Endometrial microvascular endothelial cells (primary cell): ENCODE results near the gene YTHDC2. TPM values are rescaled to one million over a fixed set of nuclear protein-coding genes. Genes with fewer than 3 reads are reported as not detected.

Experiments
- in situ Hi-C: cut with HindIII; loops from 2 replicates; pipeline ENCODE4 v1.10.0; 2017; ENCODE audit warnings: low sequenced_read_pairs, low pct_unique_long_range_greater_than_20kb; ENCODE audit errors: inconsistent ontology term
- total RNA-seq: library from RNA; depleted of rRNA; stranded (reverse); fragments of >200 nt; gene quantifications from one replicate; pipeline ENCODE4 v1.2.3, GENCODE V29; 2015; ENCODE audit errors: inconsistent ontology term

YTHDC2 gene
- total RNA-seq, 1 donor from 2014 or later = 15.9 TPM

DNA sequence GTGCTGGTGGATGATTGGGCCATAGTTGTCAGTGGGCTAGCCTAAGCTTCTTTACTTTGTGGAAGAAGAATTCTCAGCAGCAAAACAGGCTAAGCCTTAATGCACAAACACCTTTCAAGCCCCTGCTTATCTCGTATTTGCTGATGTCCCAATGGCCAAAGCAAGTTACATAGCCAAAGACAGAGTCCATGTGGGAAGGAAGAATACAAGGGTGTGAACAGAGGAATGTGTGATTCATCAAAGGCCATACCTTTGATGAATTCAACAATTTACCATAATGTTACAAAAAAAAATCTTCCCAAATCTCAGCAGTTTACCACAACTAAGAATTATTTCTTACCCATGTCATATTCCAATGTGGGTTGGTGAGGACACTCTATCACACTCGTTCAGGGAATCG lies 1.2 kb upstream of the YTHDC2 start:
- in situ Hi-C loops = loop anchor here (10.0 to 25.0 kb wide), 2 partner anchors 175 to 468 kb away; no protein-coding TSS in a partner anchor

DNA sequence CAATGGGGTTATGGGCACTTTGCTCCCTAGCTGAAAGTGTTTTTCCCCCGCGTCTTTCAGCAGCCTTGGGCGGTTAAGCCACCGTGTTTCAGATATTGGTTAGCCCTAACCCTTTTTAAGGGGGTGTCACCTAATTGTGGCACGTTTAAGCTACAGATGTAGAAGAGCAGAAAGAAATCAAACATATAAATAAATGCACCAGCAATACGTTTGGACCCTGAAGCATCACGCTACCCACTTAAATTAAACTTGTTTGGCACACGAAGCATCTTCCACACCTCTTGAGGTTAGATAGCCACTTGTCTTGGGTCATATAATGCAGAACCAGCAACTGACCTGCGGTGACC lies 768 bp downstream of the YTHDC2 start:
- in situ Hi-C loops = loop anchor here (10.0 to 25.0 kb wide), 2 partner anchors 177 to 469 kb away; no protein-coding TSS in a partner anchor

DNA sequence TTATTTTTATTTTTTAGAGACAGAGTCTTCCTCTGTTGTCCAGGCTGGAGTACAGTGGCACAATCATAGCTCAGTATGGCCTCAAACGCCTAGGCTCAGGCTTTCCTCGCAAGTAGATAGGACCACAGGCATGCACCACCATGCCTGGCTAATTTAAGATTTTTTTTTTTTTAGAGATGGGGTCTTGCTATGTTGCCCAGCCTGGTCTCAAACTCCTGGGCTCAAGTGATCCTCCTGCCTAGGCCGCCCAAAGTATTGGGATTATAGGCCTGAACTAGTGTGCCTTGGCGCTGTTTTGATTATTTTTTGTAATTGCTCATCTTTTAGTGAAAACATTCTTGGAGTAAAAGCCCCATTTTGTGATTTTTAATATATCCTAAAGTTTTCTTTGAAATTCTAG lies 5.4 kb downstream of the YTHDC2 start:
- in situ Hi-C loops = loop anchor here (10.0 to 25.0 kb wide), 2 partner anchors 182 to 474 kb away; no protein-coding TSS in a partner anchor

DNA sequence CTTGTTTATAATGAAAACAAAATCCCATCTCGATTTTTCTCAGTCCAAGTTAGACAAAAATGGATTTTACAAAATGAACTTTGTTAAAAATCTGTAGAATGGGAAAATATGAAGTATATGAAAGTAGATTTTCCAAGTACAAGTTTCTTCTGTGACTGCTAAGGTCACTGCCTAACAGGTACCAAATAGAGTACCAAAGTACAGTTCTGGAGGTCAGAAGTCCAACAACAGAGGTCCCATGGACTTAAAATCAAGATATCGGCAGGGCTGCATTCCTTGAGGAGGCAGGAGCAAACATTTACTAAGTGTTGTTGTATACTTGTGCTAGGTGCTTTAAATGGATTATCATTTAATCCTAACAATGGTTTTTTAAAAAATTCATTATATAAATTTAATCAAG lies 5.9 kb downstream of the YTHDC2 start:
- in situ Hi-C loops = loop anchor here (10.0 to 25.0 kb wide), 2 partner anchors 182 to 475 kb away; no protein-coding TSS in a partner anchor

DNA sequence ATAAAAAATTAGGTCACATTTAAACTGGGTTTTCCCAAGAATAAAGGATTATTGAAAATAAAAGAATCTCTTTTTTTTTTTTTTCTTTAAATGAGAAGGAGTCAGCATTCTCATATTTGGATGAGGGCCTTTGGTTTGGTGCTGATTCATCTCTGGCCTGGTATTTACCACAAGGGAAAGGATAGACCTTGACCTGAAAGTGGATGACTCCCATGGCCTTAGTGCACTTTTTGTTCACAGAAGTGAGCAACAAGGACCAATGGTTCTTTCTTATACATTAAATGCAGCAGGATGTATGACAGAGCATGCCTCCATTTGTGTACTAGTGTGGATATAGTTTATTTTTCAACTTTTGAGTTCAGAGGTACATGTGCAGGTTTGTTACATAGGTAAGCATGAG lies 6.9 kb downstream of the YTHDC2 start:
- in situ Hi-C loops = loop anchor here (25.0 kb wide), 1 partner anchor 183 kb away; no protein-coding TSS in a partner anchor

DNA sequence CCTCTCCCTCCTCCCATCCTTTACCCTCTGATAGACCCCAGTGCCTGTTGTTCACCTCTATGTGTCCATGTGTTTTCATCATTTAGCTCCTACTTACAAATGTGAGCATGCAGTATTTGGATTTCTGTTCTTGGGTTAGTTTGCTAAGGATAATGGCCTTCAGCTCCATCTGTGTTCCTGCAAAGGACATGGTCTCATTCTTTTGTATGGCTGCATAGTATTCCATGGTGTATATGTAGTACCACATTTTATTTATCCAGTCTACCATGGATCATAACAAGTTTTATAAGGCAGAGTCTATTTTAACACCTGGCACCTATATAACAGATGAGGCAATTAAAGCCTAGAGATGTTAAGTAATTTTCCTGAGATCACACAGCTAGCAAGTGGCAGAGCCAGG lies 7.4 kb downstream of the YTHDC2 start:
- in situ Hi-C loops = loop anchor here (25.0 kb wide), 1 partner anchor 184 kb away; no protein-coding TSS in a partner anchor

DNA sequence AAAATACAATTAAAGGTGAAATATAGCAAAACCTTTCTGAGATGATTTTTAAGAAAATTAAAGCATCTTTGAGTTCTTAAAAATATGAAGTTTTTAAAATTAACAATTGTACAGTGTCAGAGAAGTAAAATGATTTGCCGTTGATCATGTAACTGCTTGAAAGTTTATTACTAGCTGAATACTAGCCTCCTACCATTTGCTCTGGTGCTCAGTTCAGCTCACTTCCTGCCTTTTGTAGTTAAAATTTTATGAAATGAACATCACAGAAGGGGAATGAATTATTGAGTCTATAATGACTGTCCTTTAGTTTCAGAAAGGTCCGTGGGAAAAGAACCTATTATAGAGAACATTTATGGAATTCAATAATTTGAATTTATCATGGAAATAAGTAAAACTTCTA lies 9.7 kb downstream of the YTHDC2 start:
- in situ Hi-C loops = loop anchor here (25.0 kb wide), 1 partner anchor 186 kb away; no protein-coding TSS in a partner anchor

DNA sequence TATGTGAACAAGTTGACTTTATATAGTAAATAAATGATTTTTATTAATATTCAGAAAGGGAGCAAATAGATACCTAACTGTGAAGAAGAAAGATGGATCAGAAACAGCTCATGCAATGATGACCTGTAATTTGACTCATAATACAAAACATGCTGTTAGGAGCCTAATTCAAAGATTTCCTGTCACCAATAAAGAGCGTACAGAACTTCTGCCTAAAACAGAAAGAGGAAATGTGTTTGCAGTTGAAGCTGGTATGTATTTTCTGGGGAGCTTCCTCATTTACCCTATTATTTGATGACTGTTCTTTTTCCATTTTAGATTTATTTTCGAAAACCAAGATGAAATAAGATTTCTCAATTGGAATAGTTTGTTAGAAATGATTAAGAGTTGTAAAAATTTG lies 11.4 kb downstream of the YTHDC2 start:
- in situ Hi-C loops = loop anchor here (25.0 kb wide), 1 partner anchor 188 kb away; no protein-coding TSS in a partner anchor

DNA sequence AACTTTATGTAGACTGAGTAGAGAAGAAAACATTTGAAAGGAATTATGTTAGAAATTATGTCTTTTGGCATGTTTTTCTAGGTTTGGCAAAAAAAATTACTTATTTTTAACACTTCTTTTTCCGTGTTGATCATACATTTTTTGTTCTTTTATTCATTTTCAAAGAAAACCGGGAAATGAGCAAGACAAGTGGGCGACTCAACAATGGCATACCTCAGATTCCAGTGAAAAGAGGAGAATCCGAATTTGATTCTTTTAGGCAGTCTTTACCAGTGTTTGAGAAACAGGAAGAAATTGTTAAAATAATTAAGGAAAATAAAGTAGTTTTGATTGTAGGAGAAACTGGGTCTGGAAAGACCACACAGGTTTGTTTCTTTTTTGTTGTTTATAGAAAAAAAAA lies 12.9 kb downstream of the YTHDC2 start:
- in situ Hi-C loops = no loop called here

DNA sequence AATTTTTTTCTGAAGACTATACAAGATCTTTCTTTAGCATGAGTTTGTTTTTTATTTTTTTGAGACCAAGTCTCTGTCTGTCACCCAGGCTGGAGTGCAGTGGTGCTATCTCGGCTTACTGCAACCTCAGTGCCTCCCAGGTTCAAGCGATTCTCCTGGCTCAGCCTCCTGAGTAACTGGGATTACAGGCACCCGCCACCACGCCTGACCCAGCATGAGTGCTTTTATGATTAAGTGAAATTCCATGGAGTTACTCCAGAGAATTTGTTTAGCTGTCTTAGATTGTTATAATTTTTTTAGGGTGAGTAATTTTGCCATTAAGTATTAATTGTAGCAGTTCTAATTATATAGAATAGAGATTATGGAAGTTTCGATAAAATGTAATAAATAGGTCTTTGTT lies 14.3 kb downstream of the YTHDC2 start:
- in situ Hi-C loops = no loop called here

DNA sequence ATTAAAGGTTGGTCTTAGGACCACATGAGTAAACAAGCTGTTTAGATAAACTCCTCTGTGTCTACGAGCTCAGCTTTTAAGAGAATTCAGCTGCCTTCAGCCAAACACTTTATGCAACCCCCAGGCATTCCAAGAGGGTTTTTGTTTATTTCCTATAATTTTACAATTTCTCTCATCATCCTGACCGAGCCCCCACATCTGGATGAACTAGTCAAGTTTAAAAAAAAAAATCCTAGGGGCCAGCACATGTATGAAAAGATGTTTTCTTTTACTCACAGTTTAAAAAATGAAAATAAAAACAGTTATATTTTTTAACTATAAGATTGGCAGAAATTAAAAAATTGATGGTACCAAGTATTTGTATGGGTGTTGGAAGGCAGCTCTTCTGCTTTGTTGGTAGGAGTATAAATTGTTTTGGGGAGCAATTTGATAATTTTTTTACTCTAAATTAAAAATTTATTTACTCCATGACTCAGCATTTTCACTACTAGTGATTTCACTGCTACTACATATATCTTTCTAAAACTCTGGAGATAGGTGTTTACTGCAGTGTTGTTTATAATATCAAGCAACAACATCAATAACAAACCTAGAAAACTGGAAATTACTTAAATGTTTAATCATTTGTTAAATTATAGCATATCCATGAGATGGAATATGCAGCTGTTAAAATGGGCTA lies 18.1 kb downstream of the YTHDC2 start:
- in situ Hi-C loops = no loop called here

DNA sequence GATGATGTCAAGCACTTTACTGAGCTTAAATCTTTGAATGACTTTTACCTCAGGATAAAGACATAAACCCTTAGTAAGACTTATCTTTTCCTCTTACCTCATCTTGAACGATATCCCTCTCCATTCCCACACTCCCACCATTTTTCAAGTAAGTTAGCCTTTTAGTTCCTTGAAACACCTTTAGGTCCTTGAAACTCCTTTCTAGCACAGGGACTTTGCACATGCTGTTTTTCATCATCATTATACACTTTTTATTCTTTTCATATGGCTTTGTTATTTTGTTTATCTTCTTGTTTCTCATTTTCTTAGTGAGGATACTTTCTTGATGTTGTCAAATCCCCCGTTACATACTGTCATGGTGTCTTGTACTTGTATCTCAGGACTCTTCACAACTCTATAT lies 24.8 kb downstream of the YTHDC2 start:
- in situ Hi-C loops = no loop called here

DNA sequence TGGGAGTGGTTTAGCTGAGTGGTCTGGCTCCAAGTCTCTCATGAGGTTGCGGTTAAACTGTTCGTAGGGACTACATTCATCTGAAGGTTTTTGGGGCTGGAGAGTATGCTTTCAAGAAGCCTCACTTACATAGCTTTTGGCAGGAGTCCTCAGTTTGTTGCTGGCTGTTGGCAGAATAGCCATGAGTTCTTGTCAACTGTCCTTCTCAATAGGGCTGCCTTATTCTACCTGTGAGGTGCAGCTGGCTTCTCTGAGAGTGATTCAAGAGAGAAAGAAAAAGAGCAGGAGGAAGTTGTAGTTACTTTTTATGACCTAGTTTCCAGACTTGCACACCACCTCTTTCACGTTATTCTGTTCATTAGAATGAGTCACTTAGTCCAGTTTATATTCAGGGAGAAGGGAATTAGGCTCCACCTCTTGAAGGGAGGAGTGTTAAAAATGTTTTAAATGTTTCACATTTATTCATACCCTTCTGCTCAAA lies 33.2 kb downstream of the YTHDC2 start:
- in situ Hi-C loops = no loop called here

DNA sequence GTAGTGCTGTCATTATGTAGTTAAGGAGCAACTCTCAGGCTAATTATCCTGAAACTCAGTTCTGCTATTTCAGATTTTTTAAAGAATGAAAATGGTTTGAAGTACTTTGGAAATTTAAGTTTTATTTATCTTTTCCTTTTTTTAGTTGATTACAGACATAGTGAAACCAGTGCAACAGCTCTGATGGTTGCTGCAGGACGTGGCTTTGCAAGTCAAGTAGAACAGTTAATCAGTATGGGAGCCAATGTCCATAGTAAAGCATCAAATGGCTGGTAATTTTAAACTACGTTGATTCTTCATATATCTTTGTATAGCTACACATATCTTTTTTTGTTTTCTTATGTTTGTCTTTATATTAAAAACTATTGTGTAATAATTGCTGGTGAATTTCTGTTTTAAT lies 34.9 kb downstream of the YTHDC2 start:
- in situ Hi-C loops = no loop called here

DNA sequence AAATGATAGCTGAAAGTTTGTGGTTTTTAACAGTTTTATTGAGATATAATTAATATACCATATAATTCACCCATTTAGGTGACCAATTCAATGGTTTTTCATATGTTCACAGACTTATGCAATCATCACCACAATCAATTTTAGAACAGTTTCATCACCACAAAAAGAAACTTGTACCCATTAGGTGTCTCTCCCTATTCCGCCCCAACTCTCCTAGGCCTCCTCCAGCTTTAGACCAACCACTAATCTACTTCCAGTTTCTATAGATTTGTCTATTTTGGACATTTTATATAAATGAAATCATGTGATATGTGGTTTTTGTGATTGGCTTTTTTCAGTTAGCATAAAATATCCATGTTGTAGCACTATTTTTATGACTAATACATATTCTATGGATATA lies 38.6 kb downstream of the YTHDC2 start:
- in situ Hi-C loops = no loop called here

DNA sequence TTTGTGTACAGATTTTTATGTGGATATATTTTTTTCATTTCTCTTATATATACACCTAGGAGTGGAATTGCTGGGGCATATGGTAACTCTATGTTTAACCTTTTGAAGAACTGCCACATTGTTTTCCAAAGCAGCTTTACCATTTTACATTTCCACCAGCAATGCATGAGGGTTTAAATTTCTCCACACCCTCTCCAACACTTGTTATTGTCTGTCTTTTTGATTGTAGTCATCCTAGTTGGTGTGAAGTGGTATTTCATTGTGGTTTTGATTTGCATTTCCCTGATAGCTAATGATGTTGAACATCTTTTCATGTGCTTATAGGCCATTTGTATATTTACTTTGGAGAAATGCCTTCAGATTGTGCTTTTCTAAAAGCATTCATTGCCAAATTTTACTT lies 39.1 kb downstream of the YTHDC2 start:
- in situ Hi-C loops = no loop called here

DNA sequence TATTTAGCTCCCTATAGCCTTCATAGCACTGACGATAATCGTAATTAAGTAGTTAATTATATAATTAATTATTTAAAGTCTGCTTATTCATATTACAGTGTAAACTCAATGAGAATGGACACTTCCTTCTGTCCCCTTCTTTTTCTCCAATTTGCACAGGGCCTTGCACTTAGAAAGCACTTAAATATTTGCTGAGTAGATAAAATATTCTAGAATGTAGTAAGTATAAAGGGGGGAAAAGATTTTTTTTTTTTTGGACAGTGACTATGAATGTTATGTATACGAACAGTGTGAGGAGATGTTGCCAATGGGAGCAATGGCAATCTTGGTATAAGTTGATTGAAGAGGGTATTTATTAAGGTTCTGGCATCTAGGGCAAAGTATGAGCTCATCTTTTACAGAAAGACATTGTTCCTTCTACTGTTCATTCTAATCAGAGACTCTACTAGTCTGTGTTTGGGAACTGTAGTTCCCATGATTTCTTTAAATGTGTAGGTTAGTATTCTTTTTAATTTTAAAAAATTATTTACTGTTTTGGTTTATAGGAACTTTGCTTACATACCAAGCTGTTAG lies 49.4 kb downstream of the YTHDC2 start:
- in situ Hi-C loops = no loop called here

DNA sequence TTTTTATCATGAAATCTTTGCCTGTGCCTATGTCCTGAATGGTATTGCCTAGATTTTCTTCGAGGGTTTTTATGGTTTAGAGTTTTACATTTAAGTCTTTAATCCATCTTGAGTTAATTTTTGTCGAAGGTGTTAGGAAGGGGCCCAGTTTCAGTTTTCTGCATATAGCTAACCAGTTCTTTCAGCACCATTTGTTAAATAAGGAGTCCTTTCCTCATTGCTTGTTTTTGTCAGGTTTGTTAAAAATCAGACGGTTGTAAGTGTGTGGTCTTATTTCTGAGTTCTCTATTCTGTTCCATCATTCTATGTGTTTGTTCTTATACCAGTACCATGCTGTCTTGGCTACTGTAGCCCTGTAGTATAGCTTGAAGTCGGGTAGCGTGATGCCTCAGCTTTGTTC lies 55.9 kb downstream of the YTHDC2 start:
- in situ Hi-C loops = no loop called here

DNA sequence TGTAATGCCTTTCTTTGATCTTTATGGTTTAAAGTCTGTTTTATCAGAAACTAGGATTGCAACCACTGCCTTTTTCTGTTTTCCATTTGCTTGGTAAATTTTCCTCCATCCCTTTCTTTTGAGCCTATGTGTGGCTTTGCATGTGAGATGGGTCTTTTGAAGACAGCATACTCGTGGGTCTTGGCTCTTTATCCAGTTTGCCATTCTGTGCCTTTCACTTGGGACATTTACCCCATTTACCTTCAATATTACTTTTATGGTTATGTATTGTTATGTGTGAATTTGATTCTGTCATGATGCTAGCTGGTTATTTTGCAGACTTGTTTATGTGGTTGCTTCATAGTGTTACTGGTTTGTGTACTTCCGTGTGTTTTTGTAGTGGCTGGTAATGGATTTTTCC lies 59.2 kb downstream of the YTHDC2 start:
- in situ Hi-C loops = no loop called here

DNA sequence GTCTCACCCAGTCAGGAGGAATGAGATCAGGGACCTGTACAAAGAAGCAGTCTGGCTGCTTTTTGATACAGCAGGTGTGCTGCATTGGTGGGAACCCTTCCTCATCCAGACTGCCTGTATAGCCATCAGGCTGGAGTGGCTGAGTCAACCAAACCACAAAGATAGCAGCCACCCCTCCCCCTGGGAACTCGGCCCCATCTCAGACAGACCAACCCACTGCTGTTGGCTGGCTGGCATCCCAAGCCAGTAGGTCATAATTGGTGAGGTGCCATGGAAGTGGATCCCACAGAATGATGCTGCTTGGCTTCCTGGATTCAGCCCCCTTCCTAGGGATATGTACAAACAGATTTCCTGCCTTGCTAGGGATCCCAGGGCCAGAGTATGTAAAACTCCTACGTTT lies 60.9 kb downstream of the YTHDC2 start:
- in situ Hi-C loops = no loop called here
